Transverse colon (tissue), 4 donors: Measurements from ENCODE around the gene ARMH2.

Experiments
- CTCF ChIP-seq, 5 experiments: fragments of 200-600 bp in 3 of 5; fragments of 450-650 bp in 2 of 5; sonication (generic) in 3 of 5; IDR thresholded peaks; 1 replicate in 2 of 5; 2 replicates in 3 of 5; pipeline ENCODE4 v1.5.1; 2016 to 2017; ENCODE audit warnings: antibody characterized with exemption in 5 of 5, inconsistent platforms in 3 of 5, mild to moderate bottlenecking in 2 of 5, moderate library complexity in 1 of 5
- EP300 ChIP-seq: sonication (generic); formaldehyde crosslinking; IDR thresholded peaks from one replicate; pipeline ENCODE4 v1.6.1; 2017; ENCODE audit warnings: antibody characterized with exemption, low read depth
- POLR2A ChIP-seq: fragments of 450-650 bp; IDR thresholded peaks from one replicate; pipeline ENCODE4 v1.6.1; 2016; ENCODE audit warnings: antibody characterized with exemption, mild to moderate bottlenecking, moderate library complexity
- POLR2AphosphoS5 ChIP-seq, 3 donors: sonication (generic); formaldehyde crosslinking; IDR thresholded peaks; one replicate each; pipeline ENCODE4 v1.6.1; 2016; ENCODE audit warnings: antibody characterized with exemption in 3 of 3

GRCh38 chr6:24838994-24839393 lies 40.3 kb upstream of the ARMH2 start:
- TF ChIP-seq CTCF (IDR thresholded peaks at IDR 0.05) = no peak
- TF ChIP-seq POLR2AphosphoS5 (IDR thresholded peaks at IDR 0.05) = no peak
- TF ChIP-seq EP300 = no peak
- no peak for TF ChIP-seq POLR2A
